AG20443 (cell line): ENCODE measurements around the gene GLYAT.

Experiments
- DNase-seq: peaks from one replicate; pipeline ENCODE4 v3.0.0; 2012; ENCODE audit warnings: low spot score, mixed read lengths

GLYAT gene

GRCh38 chr11:58731819-58732218 is at the start of gene GLYAT:
TSS of gene GLYAT (minus strand) at chr11:58731943. CDS start at chr11:58724496, 7,447 bp downstream.
- DNase-seq = no peak

GRCh38 chr11:58781345-58781744 is 49.6 kb upstream of the GLYAT start:
- DNase-seq = no peak

- DNase-seq = no peak
Observed at GRCh38 chr11:58780578-58780977, 48.8 kb upstream of the GLYAT start.

GRCh38 chr11:58776891-58777710 is 45.4 kb upstream of the GLYAT start:
- DNase-seq = no peak

- DNase-seq = no peak
Observed at GRCh38 chr11:58775066-58775708, 43.4 kb upstream of the GLYAT start.

GRCh38 chr11:58774164-58774593 is 42.4 kb upstream of the GLYAT start:
- DNase-seq = no peak

GRCh38 chr11:58773337-58773736 is 41.6 kb upstream of the GLYAT start:
- no peak for DNase-seq

- DNase-seq = no peak
Observed at GRCh38 chr11:58772329-58773285, 40.9 kb upstream of the GLYAT start.

- peak; percentile 37 for DNase-seq
Observed at GRCh38 chr11:58771458-58771855, 39.7 kb upstream of the GLYAT start.

GRCh38 chr11:58770627-58771457 is 39.1 kb upstream of the GLYAT start:
- peak; percentile 75 for DNase-seq

- DNase-seq = no peak
Observed at GRCh38 chr11:58770166-58770565, 38.4 kb upstream of the GLYAT start.

- DNase-seq = no peak
Observed at GRCh38 chr11:58769308-58769707, 37.6 kb upstream of the GLYAT start.

- DNase-seq = no peak
Observed at GRCh38 chr11:58768137-58768536, 36.4 kb upstream of the GLYAT start.

- no peak for DNase-seq
Observed at GRCh38 chr11:58765078-58765477, 33.3 kb upstream of the GLYAT start.

GRCh38 chr11:58763120-58763490 is 31.4 kb upstream of the GLYAT start:
- DNase-seq = no peak

GRCh38 chr11:58762284-58763119 is 30.8 kb upstream of the GLYAT start:
- DNase-seq = no peak

GRCh38 chr11:58757439-58757838 is 25.7 kb upstream of the GLYAT start:
- DNase-seq = no peak

GRCh38 chr11:58745705-58746364 is 14.1 kb upstream of the GLYAT start:
- no peak for DNase-seq

- no peak for DNase-seq
Observed at GRCh38 chr11:58744988-58745704, 13.4 kb upstream of the GLYAT start.
